Caco-2 (cell line): ENCODE measurements around the gene CRABP1. TPM values are rescaled to one million over a fixed set of nuclear protein-coding genes. Genes with fewer than 3 reads are reported as not detected.

Experiments
- BruUV-seq: library from RNA; stranded (reverse); fragments of 400-500 nt; replicated peaks from 2 replicates; lab custom pipeline; 2021; lab: Mats Ljungman, UMichigan
- CTCF ChIA-PET: fragments of 300-600 bp; sonication (Branson Sonifier 250); formaldehyde crosslinking; loops from one replicate; lab custom pipeline; 2022; ENCODE audit warnings: antibody characterized with exemption; lab: Charles Lee
- POLR2A ChIA-PET: fragments of 300-600 bp; sonication (Branson Sonifier 250); formaldehyde crosslinking; loops from one replicate; lab custom pipeline; 2022; ENCODE audit warnings: antibody characterized with exemption; lab: Charles Lee
- DNase-seq, 2 experiments: peaks; one replicate each; pipeline versions ENCODE4 v3.0.0 to v3.0.0-alpha.2; 2020 to 2022
- H3K27me3 ChIP-seq: replicated peaks from 2 replicates; pipeline ENCODE4 v1.6.0; 2011; ENCODE audit warnings: low read length; ENCODE audit not compliant: control insufficient read depth, insufficient read depth
- H3K36me3 ChIP-seq: 2 replicates; pipeline ENCODE4 v1.5.1; 2011; ENCODE audit warnings: low read length; ENCODE audit not compliant: control insufficient read depth, insufficient read depth
- H3K4me1 ChIP-seq: fragments of 250-450 bp; sonication (Bioruptor Pico); 2 replicates; pipeline ENCODE4 v1.5.1; 2020; ENCODE audit warnings: mild to moderate bottlenecking
- H3K4me3 ChIP-seq: 2 replicates; pipeline ENCODE4 v1.5.1; 2011; ENCODE audit warnings: low read depth, mild to moderate bottlenecking, control low read depth, low read length
- H3K9me3 ChIP-seq: fragments of 250-450 bp; sonication (Bioruptor Pico); 2 replicates; pipeline ENCODE4 v1.5.1; 2020; ENCODE audit warnings: mild to moderate bottlenecking, moderate library complexity
- H3K27ac Mint-ChIP-seq: one replicate; pipeline ENCODE4 v1.8.0; 2022; ENCODE audit warnings: mixed read lengths; ENCODE audit not compliant: unreplicated experiment
- H3K27me3 Mint-ChIP-seq: one replicate; pipeline ENCODE4 v1.8.0; 2022; ENCODE audit warnings: mixed read lengths; ENCODE audit not compliant: insufficient read depth, unreplicated experiment
- H3K36me3 Mint-ChIP-seq: one replicate; pipeline ENCODE4 v1.8.0; 2022; ENCODE audit warnings: mild to moderate bottlenecking, mixed read lengths; ENCODE audit not compliant: insufficient read depth, unreplicated experiment
- H3K4me1 Mint-ChIP-seq: one replicate; pipeline ENCODE4 v1.8.0; 2022; ENCODE audit warnings: low read depth, mixed read lengths; ENCODE audit not compliant: unreplicated experiment
- H3K4me3 Mint-ChIP-seq: one replicate; pipeline ENCODE4 v1.8.0; 2022; ENCODE audit warnings: mild to moderate bottlenecking, moderate library complexity, mixed read lengths; ENCODE audit not compliant: unreplicated experiment
- H3K9me3 Mint-ChIP-seq: one replicate; pipeline ENCODE4 v1.8.0; 2022; ENCODE audit warnings: mixed read lengths; ENCODE audit not compliant: unreplicated experiment
- intact Hi-C: fragments of 100-400 bp; cut with micrococcal nuclease; formaldehyde crosslinking; loops from one replicate; pipeline ENCODE4 v1.10.0; 2022; ENCODE audit not compliant: unreplicated experiment
- total RNA-seq: library from RNA; stranded (reverse); gene quantifications from 2 replicates; pipeline ENCODE4 v1.2.3, GENCODE V29; 2022
- TF ChIP-seq, protein P1 (sequence below), 2 experiments: fragments of 200-600 bp in 1 of 2; IDR thresholded peaks; 1 replicate in 1 of 2; 2 replicates in 1 of 2; pipeline versions ENCODE4 v1.5.1 to v1.8.0; 2011 to 2022; ENCODE audit warnings: antibody characterized with exemption in 1 of 2, control low read depth in 1 of 2, inconsistent platforms in 1 of 2, low read depth in 1 of 2, low read length in 1 of 2, mild to moderate bottlenecking in 1 of 2, moderate library complexity in 1 of 2; ENCODE audit not compliant: insufficient read depth in 1 of 2, severe bottlenecking in 1 of 2, unreplicated experiment in 1 of 2

The CRABP1 gene
- total RNA-seq, 1 experiment from 2014 or later = 113 TPM

DNA sequence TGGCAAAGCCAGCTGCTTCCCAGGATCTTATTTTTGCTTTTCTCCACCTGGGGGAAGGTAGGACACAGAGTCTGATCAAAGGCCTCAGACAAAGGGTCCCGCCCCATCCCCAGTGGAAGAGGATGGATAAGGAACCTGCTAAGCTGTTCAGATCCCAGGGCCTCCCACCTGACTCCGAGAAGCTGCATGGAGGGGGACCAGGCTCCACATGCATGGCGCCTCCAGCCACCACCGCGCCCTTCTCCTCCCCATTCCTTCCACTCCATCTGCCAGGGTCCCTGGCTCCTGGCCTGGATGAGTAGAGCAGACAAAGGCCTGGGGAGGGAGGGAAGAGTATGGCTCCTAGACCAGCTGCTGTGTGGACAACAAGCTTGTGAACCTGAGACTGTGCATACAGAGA lies 20.0 kb upstream of the CRABP1 start:
- POLR2A ChIA-PET = no interaction called here
- intact Hi-C loops = no loop called here

DNA sequence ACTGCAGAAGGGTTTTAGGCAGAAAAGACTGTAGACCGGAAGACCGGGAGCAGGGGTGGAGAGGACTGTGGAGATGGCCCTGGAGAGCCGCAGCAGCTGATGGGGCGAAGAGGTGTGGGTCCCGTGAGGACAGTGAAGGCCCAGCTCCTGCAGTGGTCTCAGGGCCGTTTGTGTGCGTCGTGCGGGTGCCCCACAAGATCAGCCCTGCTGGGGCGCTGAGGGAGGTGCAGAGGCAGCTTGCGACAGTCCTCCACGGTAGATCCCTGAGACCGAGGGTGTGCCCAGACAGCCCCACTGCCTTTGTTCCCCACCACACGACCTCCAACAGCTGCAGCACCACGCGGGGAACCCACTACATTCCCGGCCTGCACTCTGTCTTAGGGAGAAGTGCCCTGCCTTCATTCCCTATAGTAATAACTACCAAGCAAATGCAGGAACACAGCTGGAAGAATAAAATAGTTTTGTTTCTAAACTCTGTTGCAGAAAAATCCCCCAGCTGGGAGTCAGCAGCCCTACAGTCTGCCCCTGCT lies 19.0 kb upstream of the CRABP1 start:
- H3K4me3 Mint-ChIP-seq = no peak overlapping the region
- POLR2A ChIA-PET = no interaction called here

More for the DNA sequence above, 20.0 kb upstream of the CRABP1 start:
- Mint-ChIP-seq H3K27ac (no peak overlapping the region), H3K4me1 (peaks cover 5% of the 10 kb centered on the region), H3K27me3 (no peaks in the 10 kb centered on the region), H3K4me3 (no peak overlapping the region), H3K36me3 (no peaks in the 10 kb centered on the region), H3K9me3 (no peaks in the 10 kb centered on the region)
- TF ChIP-seq, protein P1, sequence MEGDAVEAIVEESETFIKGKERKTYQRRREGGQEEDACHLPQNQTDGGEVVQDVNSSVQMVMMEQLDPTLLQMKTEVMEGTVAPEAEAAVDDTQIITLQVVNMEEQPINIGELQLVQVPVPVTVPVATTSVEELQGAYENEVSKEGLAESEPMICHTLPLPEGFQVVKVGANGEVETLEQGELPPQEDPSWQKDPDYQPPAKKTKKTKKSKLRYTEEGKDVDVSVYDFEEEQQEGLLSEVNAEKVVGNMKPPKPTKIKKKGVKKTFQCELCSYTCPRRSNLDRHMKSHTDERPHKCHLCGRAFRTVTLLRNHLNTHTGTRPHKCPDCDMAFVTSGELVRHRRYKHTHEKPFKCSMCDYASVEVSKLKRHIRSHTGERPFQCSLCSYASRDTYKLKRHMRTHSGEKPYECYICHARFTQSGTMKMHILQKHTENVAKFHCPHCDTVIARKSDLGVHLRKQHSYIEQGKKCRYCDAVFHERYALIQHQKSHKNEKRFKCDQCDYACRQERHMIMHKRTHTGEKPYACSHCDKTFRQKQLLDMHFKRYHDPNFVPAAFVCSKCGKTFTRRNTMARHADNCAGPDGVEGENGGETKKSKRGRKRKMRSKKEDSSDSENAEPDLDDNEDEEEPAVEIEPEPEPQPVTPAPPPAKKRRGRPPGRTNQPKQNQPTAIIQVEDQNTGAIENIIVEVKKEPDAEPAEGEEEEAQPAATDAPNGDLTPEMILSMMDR (IDR thresholded peaks at IDR 0.05; ENCODE audit: insufficient read depth in 1 of 2, low read depth in 1 of 2, low read length in 1 of 2, severe bottlenecking in 1 of 2, unreplicated experiment in 1 of 2) = no peak
- BruUV-seq = no TSS peak
- peaks cover 5% of the 10 kb centered on the region; the same call in 1 of the 2 replicates for H3K4me1 ChIP-seq
- no peaks in the 10 kb centered on the region for H3K27me3 ChIP-seq
- no peaks in the 10 kb centered on the region for H3K36me3 ChIP-seq
- no peaks in the 10 kb centered on the region for H3K9me3 ChIP-seq
- CTCF ChIA-PET = no interaction called here
- no peak overlapping the region for H3K4me3 ChIP-seq
- no peak for DNase-seq

DNA sequence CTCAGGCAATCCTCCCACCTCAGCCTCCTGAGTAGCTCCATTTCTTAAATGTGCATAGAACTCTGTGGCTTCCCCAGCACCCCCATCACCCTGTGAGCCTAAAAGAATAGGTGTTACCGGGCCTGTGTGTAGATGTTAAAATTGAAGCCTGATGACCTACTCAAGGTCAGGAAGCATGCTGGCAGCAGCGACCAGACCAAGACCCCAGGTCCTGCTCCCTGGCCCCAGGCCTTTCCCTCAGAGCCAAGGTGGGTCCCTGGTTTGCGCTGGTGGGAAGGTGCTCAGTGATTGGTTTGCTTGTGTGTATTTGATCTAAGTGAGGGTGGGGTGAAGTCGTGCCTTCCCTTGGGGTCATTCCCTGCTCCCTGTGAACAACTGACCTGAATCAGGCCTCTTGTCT lies 18.4 kb upstream of the CRABP1 start:
- POLR2A ChIA-PET = no interaction called here
- peaks cover 8% of the 10 kb centered on the region for H3K4me1 Mint-ChIP-seq
- CTCF ChIA-PET = no interaction called here
- H3K4me3 Mint-ChIP-seq = no peak overlapping the region
- intact Hi-C loops = no loop called here
- H3K9me3 Mint-ChIP-seq = no peaks in the 10 kb centered on the region
- BruUV-seq = no TSS peak
- TF ChIP-seq, protein P1 (IDR thresholded peaks at IDR 0.05; ENCODE audit: insufficient read depth in 1 of 2, low read depth in 1 of 2, low read length in 1 of 2, severe bottlenecking in 1 of 2, unreplicated experiment in 1 of 2) = no peak
- no peak overlapping the region for H3K27ac Mint-ChIP-seq
- Histone ChIP-seq H3K36me3 (no peaks in the 10 kb centered on the region), H3K9me3 (no peaks in the 10 kb centered on the region), H3K4me3 (no peak overlapping the region), H3K4me1 (peaks cover 11% of the 10 kb centered on the region), H3K27me3 (no peaks in the 10 kb centered on the region)
- no peak for DNase-seq
- H3K36me3 Mint-ChIP-seq = no peaks in the 10 kb centered on the region
- H3K27me3 Mint-ChIP-seq = no peaks in the 10 kb centered on the region

More for the DNA sequence above, 19.0 kb upstream of the CRABP1 start:
- no peaks in the 10 kb centered on the region for H3K9me3 Mint-ChIP-seq
- DNase-seq = no peak
- no TSS peak for BruUV-seq
- no peak overlapping the region for H3K27ac Mint-ChIP-seq
- TF ChIP-seq, protein P1 (IDR thresholded peaks at IDR 0.05; ENCODE audit: insufficient read depth in 1 of 2, low read depth in 1 of 2, low read length in 1 of 2, severe bottlenecking in 1 of 2, unreplicated experiment in 1 of 2) = no peak
- Histone ChIP-seq H3K36me3 (no peaks in the 10 kb centered on the region), H3K4me1 (peaks cover 11% of the 10 kb centered on the region), H3K9me3 (no peaks in the 10 kb centered on the region), H3K27me3 (no peaks in the 10 kb centered on the region), H3K4me3 (no peak overlapping the region)
- no peaks in the 10 kb centered on the region for H3K36me3 Mint-ChIP-seq
- intact Hi-C loops = no loop called here
- peaks cover 8% of the 10 kb centered on the region for H3K4me1 Mint-ChIP-seq
- H3K27me3 Mint-ChIP-seq = no peaks in the 10 kb centered on the region
- CTCF ChIA-PET = no interaction called here
